ENCODE measurements around the gene CUBN.

CUBN gene

GRCh38 chr10:17129741-17130140 lies at the start of gene CUBN:
TSS of gene CUBN (minus strand) at chr10:17129811. CDS start at chr10:17129765, 46 bp downstream.
- no peak for DNase-seq (ENCODE audit: low spot score)

GRCh38 chr10:17179002-17179401 lies 49.4 kb upstream of the CUBN start:
- DNase-seq (ENCODE audit: low spot score), result no peak

- DNase-seq (ENCODE audit: low spot score), result no peak
Measured at GRCh38 chr10:17178006-17178405, 48.4 kb upstream of the CUBN start.

GRCh38 chr10:17177014-17177413 lies 47.4 kb upstream of the CUBN start:
- DNase-seq (ENCODE audit: low spot score), result no peak

- no peak for DNase-seq (ENCODE audit: low spot score)
Measured at GRCh38 chr10:17176091-17176490, 46.5 kb upstream of the CUBN start.

GRCh38 chr10:17175551-17175950 lies 45.9 kb upstream of the CUBN start:
- no peak for DNase-seq (ENCODE audit: low spot score)

GRCh38 chr10:17174626-17175025 lies 45.0 kb upstream of the CUBN start:
- DNase-seq (ENCODE audit: low spot score), result no peak

GRCh38 chr10:17171141-17171641 lies 41.6 kb upstream of the CUBN start:
- DNase-seq (ENCODE audit: low spot score), result no peak

- no peak for DNase-seq (ENCODE audit: low spot score)
Measured at GRCh38 chr10:17169803-17170202, 40.2 kb upstream of the CUBN start.

GRCh38 chr10:17166699-17167098 lies 37.1 kb upstream of the CUBN start:
- DNase-seq (ENCODE audit: low spot score), result no peak

GRCh38 chr10:17162828-17163227 lies 33.2 kb upstream of the CUBN start:
- no peak for DNase-seq (ENCODE audit: low spot score)

- DNase-seq (ENCODE audit: low spot score), result no peak
Measured at GRCh38 chr10:17161775-17162174, 32.2 kb upstream of the CUBN start.

- no peak for DNase-seq (ENCODE audit: low spot score)
Measured at GRCh38 chr10:17157024-17157423, 27.4 kb upstream of the CUBN start.

- DNase-seq (ENCODE audit: low spot score), result no peak
Measured at GRCh38 chr10:17155826-17156225, 26.2 kb upstream of the CUBN start.

- no peak for DNase-seq (ENCODE audit: low spot score)
Measured at GRCh38 chr10:17154116-17154515, 24.5 kb upstream of the CUBN start.

GRCh38 chr10:17153321-17153720 lies 23.7 kb upstream of the CUBN start:
- no peak for DNase-seq (ENCODE audit: low spot score)

GRCh38 chr10:17151716-17152115 lies 22.1 kb upstream of the CUBN start:
- no peak for DNase-seq (ENCODE audit: low spot score)

- DNase-seq (ENCODE audit: low spot score), result peak; percentile 79
Measured at GRCh38 chr10:17147884-17148489, 18.4 kb upstream of the CUBN start.

- DNase-seq (ENCODE audit: low spot score), result no peak
Measured at GRCh38 chr10:17146892-17147291, 17.3 kb upstream of the CUBN start.

GRCh38 chr10:17145239-17145638 lies 15.6 kb upstream of the CUBN start:
- no peak for DNase-seq (ENCODE audit: low spot score)

- no peak for DNase-seq (ENCODE audit: low spot score)
Measured at GRCh38 chr10:17144757-17145156, 15.1 kb upstream of the CUBN start.

- no peak for DNase-seq (ENCODE audit: low spot score)
Measured at GRCh38 chr10:17144032-17144431, 14.4 kb upstream of the CUBN start.

GRCh38 chr10:17143055-17143690 lies 13.6 kb upstream of the CUBN start:
- DNase-seq (ENCODE audit: low spot score), result no peak

Measured in COLO829 (cell line).